ENCODE measurements around the gene GRHL1.

Gene GRHL1

GRCh38 chr2:9994462-9994861 lies 43.0 kb downstream of the GRHL1 start:
- no peak for DNase-seq (ENCODE audit: low read depth)

DNA sequence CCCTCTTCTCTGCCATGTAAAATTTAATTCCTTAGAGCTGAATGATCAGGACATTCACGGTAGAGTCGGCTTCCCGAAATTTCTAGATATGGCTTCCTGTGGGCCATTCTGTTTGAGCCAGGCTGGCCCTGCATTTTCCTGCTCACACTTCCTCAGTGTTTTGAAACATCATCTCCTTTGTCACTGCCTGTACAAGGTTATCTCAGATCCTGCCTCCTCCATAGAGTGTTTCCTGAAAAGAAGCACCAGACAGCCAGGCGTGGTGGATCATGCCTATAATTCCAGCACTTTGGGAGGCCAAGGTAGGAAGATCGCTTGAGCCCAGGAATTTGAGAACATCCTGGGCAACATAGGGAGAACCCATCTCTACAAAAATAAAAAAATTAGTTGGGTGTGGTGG lies 43.6 kb downstream of the GRHL1 start:
- no peak for DNase-seq (ENCODE audit: low read depth)

DNA sequence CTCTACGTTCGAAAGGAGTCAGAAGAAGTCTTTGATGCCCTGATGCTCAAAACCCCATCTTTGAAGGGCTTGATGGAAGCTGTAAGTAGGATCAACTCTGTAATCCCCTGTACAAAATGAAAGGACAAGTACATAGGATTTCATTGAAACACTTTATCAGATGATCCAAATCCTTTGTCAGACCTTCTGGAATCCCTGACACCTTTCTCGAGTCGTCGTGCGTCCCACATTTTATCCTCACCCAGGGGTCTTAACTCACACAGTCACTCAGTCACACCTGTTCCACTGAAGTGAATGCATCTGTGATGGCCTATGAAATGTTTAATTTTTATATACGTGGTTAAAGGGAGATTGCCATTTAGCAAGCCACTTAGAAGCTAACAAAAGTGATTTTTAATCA lies 44.8 kb downstream of the GRHL1 start:
- DNase-seq (ENCODE audit: low read depth), result no peak

DNA sequence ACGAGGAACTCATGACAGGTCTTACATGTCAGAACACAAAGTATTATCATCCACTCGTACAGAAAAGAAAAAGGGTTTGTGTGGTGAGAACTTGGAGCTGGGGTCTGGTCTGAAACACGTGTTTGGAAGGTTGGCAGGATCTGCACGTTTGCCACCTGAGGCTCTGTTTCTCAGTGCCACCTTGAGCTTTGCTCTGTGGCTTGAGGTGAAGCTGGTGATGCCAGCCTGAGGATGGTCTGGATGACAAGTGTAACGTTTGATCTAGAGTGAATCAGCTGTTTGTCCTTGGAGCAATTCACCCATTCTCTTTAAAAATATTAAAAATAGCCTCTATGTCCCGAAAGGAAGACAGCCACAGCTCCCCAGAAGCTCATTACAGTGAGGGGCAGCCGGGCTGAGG lies 46.4 kb downstream of the GRHL1 start:
- DNase-seq (ENCODE audit: low read depth), result no peak

DNA sequence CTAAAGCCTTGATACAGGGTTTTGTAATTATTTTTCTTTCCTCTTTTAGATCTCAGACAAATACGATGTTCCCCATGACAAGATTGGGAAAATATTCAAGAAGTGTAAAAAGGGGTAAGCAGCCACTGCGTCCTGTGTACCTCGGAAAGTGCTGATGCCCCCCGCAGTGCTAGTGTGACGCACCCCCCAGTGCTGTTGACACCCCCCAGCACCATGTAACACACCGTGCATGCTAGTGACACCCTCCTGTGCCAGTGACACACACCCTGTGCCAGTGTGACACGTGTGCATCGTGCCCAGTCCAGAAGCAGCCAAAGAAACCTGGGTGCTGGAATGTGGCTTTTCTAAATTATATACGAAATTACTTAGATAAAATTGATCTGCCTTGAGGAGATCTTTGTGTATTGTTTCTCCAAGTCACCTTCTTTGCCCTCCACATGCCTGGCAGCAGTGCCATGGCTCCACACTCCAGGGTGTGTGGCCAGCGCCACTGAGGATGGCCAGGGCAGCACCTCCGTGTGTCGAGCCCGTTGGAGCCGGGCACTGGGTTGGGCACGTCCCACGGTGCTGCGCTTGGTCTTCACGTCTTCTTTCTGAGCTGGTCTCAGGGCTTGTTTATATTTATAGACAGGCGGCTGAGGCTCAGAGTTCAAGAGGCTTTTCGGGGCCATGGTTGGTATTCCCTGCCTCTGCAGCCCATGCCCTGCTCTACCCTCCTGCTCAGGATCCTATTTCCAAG lies 47.6 kb downstream of the GRHL1 start:
- no peak for DNase-seq (ENCODE audit: low read depth)

GRCh38 chr2:9999693-10000092 lies 48.2 kb downstream of the GRHL1 start:
- no peak for DNase-seq (ENCODE audit: low read depth)

DNA sequence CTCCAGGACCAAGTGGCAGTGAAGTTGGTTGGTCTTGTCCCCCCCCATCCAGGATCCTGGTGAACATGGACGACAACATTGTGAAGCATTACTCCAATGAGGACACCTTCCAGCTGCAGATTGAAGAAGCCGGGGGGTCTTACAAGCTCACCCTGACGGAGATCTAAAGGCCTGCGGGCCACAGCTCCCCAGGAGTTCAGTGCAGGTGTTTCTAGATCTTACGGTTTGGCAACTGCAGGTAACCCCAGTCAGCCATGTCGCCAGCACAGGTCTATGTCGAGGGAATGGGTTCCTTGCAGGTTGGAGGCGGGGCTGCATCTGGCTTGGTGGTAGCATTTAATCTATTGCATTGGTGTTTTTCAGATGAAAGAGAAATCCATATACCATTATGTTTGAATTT lies 49.0 kb downstream of the GRHL1 start:
- no peak for DNase-seq (ENCODE audit: low read depth)

DNA sequence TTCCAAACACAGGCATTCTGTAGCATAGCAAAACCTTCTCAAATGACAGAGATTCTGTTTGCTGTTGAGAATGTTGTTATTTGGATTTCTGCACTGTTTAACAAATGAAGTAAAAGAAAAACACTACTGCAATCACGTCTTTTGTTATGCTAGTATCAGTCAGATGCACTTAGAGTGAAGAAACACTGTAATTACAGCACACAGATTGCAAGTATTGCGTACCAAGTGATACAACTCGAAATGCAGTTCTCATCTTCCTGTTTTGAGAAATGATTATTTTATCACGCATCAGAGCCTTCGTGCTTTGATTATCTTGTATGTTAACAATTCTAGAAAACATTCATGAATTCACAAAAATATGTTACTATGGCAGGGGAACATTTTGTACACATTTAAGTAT lies 50.1 kb downstream of the GRHL1 start:
- no peak for DNase-seq (ENCODE audit: low read depth)

- no peak for DNase-seq (ENCODE audit: low read depth)
Observed at GRCh38 chr2:10002109-10002508, 50.6 kb downstream of the GRHL1 start.

- no peak for DNase-seq (ENCODE audit: low read depth)
Observed at GRCh38 chr2:10002681-10003080, 51.2 kb downstream of the GRHL1 start.

DNA sequence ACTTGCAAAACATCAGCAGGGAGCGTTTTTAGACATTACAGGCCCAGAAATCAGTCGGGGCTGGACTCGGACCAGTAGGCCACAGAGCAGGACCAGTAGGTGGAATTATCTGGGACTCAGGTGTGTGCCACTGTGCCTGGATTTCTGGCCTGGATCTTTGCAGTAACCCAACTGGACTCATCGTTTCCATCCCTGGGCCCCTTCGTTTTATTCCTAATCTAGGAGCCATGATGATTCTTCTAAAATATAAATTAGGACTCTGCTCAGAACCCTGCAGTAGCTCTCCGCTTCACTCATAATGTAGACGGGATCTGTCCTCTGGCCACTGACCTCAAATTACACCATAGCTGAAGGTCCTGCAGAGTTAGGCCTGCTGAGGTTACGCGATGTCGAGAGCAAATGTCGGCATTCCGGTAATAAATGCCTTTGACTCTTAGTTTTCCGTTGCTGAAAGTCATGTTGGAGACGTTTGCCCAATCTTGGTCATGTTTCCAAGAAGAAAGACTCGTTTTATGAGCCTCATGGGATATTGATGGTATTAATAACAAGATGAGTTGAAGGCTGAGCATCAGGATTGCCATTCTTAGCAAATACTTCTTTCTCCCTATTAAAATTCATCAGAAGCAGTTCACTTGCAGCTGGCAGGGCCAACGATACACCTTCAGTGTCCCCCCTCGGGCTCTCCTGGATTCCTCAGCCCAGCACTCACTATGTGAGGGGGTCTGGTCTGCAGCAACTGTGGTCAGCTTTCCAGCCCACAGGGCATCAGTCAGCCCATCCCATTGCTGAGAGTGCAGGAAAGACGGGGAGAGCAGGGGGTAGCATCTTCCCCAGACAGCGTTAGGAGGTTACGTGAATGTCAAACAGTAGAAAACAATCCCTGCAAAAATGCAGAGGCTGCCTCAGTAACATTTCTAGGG lies 52.0 kb downstream of the GRHL1 start:
- no peak for DNase-seq (ENCODE audit: low read depth)

- DNase-seq (ENCODE audit: low read depth), result no peak
Observed at GRCh38 chr2:10004401-10004800, 52.9 kb downstream of the GRHL1 start.

- DNase-seq (ENCODE audit: low read depth), result no peak
Observed at GRCh38 chr2:10004836-10005235, 53.3 kb downstream of the GRHL1 start.

DNA sequence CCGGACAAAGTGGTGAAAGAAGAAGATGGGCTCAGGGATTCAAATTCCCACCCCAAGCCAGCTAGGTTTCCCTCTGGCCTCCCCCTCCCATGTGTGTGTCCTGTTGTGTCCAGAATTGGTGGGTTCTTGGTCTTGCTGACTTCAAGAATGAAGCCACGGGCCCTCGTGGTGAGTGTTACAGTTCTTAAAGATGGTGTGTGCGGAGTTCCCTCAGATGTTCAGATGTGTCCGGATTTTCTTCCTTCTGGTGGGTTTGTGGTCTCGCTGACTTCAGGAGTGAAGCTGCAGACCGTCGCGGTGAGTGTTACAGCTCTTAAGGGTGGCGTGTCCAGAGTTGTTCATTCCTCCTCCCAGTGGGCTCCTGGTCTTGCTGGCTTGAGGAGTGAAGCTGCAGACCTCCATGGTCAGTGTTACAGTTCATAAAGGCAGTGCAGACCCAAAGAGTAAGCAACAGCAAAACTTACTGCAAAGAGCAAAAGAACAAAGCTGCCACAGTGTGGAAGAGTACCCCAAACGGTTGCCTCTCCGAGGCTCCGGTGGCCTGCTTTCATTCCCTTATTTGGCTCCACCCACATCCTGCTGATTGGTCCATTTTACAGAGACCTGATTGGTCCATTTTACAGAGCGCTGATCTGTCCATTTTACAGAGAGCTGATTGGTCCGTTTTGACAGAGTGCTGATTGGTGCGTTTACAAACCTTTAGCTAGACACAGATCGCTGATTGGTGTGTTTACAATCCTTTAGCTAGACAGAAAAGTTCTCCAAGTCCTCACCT lies 54.2 kb downstream of the GRHL1 start:
- DNase-seq (ENCODE audit: low read depth), result no peak

GRCh38 chr2:10006236-10007161 lies 55.0 kb downstream of the GRHL1 start:
- DNase-seq (ENCODE audit: low read depth), result no peak

DNA sequence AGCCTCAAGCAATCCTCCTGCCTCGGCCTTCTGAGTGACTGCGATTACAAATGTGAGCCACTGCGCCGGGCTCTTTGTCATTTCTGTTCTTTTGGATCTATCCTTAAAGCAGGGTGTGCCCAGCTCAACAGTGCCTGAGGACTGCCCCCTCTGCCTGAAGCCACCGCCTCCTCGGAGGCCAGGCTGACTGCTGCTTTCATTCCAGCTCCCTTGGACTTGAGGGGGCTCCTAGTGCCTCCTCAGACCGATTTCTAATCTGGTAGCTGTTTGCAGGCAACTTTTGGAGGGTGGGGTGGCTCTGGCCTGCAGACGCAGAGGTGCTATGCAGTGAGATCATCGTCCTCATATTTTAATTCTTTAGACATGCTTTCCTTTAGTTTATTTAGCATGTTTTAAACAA lies 55.9 kb downstream of the GRHL1 start:
- DNase-seq (ENCODE audit: low read depth), result no peak

DNA sequence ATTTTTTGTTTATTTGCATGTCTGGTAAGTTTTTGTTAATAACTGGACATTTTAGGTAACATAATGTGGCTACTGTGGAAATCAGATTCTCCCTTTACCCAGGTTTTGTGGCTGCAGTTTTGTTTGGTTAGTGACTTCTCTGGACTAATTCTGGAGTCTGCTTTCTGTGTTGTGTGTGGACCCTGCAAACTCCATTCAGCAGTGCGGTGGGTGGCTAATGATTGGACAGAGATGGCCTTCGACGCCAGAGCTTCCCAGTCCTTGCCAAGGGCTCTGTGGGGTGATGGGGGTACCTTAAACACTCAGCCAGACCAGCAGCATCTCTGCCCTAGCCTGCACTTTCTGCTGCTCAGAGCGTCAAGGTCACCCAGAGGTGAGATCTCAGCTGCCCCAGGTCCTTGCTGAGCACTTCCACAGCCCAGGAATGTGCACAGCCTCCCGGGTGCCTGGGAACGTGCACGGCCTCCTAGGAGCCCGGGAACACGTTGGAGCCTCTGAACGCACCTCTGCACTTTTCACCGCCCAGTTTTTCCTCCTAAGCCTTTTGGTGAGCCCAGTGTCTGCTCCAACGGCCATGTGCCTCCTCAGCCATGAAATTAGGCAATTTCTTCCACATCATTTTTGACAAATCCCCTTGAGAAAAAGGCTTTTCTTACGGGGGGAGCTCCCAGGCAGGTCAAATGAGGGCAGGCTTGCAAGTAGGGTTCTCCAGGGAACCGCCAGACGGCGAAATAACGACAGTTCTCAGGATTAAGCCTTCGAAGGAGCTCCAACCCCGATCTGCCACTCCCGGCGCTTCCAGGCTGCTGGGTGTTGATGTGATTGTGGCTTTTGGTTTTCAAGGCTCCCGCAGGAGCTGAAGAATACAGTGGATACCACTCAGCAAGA lies 56.7 kb downstream of the GRHL1 start:
- no peak for DNase-seq (ENCODE audit: low read depth)

DNA sequence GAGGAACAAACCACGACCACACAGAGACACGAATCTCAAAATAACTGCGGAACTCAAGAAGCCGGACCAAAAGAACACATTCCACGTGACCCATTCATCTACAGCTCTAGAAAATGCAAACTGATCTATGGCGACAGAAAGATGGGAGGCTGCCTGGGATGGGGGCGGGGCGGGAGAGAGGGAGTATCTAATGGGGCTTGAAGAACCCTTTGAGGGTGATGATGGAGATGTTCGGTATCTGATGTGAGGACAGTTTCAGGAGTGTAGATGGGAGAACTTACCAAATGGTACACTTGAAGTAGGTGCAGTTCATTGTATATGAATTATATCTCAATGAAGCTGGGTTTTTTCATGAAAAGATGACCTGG lies 57.3 kb downstream of the GRHL1 start:
- DNase-seq (ENCODE audit: low read depth), result no peak

DNA sequence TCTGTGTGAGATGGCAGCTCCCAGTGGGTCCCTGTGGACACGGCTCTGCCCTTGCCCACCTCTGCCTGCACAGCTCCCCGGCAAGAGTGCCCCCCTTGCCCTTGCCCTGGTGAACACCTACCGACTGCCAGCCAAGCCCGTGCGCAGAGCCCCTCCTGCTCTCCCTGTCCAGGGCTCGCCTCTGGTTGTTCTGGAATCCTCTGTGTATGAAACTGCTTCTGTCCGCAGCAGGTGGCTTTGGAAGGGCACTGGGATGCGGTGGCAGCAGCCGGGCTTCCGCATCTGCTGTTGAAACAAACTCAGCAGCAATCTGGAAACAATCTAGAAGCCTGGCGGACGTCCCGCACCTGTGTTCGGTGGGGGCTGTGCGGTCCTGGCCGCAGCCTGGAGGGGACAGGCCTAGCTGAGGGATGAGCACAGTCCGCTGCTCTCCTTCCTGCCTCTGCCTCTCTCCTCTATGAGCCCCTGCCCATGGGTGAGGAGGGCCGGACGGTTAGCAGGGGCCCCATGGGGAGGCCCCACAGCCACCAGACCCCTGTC lies 57.8 kb downstream of the GRHL1 start:
- no peak for DNase-seq (ENCODE audit: low read depth)
